Upper lobe of left lung (tissue), 6 donors: ENCODE results near the gene LPGAT1. TPM values are rescaled to one million over a fixed set of nuclear protein-coding genes. Genes with fewer than 3 reads are reported as not detected.

ENCODE experiments used
- ATAC-seq, 2 donors: fragments of 200-7000 bp; cut with Tn5 transposase; one replicate each; pipeline ENCODE4 v1.9.1; 2022; ENCODE audit warnings: mild to moderate bottlenecking in 2 of 2, moderate library complexity in 2 of 2; ENCODE audit not compliant: low FRiP score in 2 of 2
- DNase-seq, 2 donors: peaks; one replicate each; pipeline ENCODE4 v3.0.0-alpha.2; 2019 to 2020
- H3K27ac ChIP-seq, 4 donors: fragments of 200-600 bp; sonication (generic); one replicate each; pipeline ENCODE4 v1.5.1; 2016 to 2019
- H3K27me3 ChIP-seq, 4 donors: fragments of 200-600 bp; sonication (generic); one replicate each; pipeline ENCODE4 v1.5.1; 2017 to 2019
- H3K36me3 ChIP-seq, 4 donors: fragments of 200-600 bp; sonication (generic); one replicate each; pipeline ENCODE4 v1.5.1; 2016 to 2019
- H3K4me1 ChIP-seq, 4 donors: fragments of 200-600 bp; sonication (generic); one replicate each; pipeline ENCODE4 v1.5.1; 2018 to 2019
- H3K4me3 ChIP-seq, 4 donors: fragments of 200-600 bp; sonication (generic); one replicate each; pipeline ENCODE4 v1.5.1; 2017 to 2019; ENCODE audit warnings: mild to moderate bottlenecking in 2 of 4, moderate library complexity in 1 of 4
- H3K9me3 ChIP-seq, 4 donors: fragments of 200-600 bp; sonication (generic); one replicate each; pipeline ENCODE4 v1.5.1; 2018 to 2019
- EP300 ChIP-seq, 4 donors: sonication (generic); formaldehyde crosslinking; IDR thresholded peaks; one replicate each; pipeline ENCODE4 v1.5.1; 2017; ENCODE audit warnings: antibody characterized with exemption in 4 of 4, control low read depth in 2 of 4
- POLR2A ChIP-seq, 4 donors: fragments of 450-650 bp; IDR thresholded peaks; one replicate each; pipeline ENCODE4 v1.5.1; 2016 to 2017; ENCODE audit warnings: antibody characterized with exemption in 4 of 4, mild to moderate bottlenecking in 2 of 4
- POLR2AphosphoS5 ChIP-seq, 2 donors: sonication (generic); formaldehyde crosslinking; IDR thresholded peaks; one replicate each; pipeline ENCODE4 v1.5.1; 2017; ENCODE audit warnings: antibody characterized with exemption in 2 of 2
- WGBS, 2 donors: methylation state at CpG; one replicate each; pipeline ENCODE4 v1.1.5; 2017 to 2018; 5-methylcytosine and 5-hydroxymethylcytosine counted together
- total RNA-seq, 6 donors: library from RNA; depleted of rRNA in 4 of 6; stranded (reverse); fragments of >200 nt in 4 of 6; gene quantifications; one replicate each; pipeline versions ENCODE4 v1.1.0 to v1.2.1, GENCODE V29; 2016 to 2021
- TF ChIP-seq, protein P1 (sequence below), 6 experiments: fragments of 450-650 bp in 4 of 6; fragments of 200-600 bp in 2 of 6; sonication (generic) in 2 of 6; IDR thresholded peaks; one replicate each; pipeline ENCODE4 v1.5.1; 2016 to 2019; ENCODE audit warnings: antibody characterized with exemption in 6 of 6
- donor health status: DM: no; HTN: no; CAD: no; lungs with moderate emphysema.
- donor health status: DM: no; HTN: yes; CAD: no; lungs with severe emphysema.

LPGAT1 gene
- total RNA-seq, 6 donors from 2014 or later: 21.0 to 47.8 (median 33.1) TPM

DNA sequence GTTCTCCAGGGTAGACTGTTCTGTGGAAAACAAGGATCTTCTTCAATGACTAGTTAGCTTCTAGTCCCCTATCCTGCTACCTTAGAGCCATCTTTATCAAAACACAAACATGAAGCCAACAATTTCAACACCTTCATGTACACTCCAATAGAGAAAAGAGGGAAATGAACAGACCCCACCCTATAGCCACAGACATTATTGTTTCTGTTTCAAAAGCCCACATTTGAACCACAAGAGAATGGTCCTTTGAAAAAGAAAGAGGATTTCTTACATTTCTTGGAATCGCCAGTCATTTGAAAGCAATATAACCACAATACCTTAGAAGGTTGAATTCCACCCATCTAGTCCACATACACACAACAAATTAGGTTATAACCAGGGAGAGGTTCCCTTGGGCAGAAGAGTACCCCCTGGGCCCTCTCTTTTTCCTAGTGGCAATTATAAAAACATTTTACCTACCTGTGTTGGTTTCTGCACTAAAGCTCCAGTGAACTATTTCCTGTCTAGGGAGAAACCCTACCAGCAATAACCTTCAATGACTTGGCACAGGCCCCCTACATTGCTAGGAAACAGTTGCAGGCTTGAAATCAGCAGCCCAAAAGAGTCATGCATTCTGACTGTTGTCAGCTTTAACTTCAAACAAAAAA is 2.7 kb upstream of the LPGAT1 start:
- H3K4me1 ChIP-seq: peaks cover 8 to 19% (median 14%) of the 10 kb centered on the region in 4 donors
- H3K4me3 ChIP-seq: no peak overlapping the region
- no peaks in the 10 kb centered on the region for H3K27me3 ChIP-seq
- WGBS, 2 donors: 50 to 73% methylated on average over 1 of the region's 1 CpG
- DNase-seq: no peak
- no peaks in the 10 kb centered on the region for H3K9me3 ChIP-seq
- ATAC-seq: no peak
- TF ChIP-seq, protein P1, sequence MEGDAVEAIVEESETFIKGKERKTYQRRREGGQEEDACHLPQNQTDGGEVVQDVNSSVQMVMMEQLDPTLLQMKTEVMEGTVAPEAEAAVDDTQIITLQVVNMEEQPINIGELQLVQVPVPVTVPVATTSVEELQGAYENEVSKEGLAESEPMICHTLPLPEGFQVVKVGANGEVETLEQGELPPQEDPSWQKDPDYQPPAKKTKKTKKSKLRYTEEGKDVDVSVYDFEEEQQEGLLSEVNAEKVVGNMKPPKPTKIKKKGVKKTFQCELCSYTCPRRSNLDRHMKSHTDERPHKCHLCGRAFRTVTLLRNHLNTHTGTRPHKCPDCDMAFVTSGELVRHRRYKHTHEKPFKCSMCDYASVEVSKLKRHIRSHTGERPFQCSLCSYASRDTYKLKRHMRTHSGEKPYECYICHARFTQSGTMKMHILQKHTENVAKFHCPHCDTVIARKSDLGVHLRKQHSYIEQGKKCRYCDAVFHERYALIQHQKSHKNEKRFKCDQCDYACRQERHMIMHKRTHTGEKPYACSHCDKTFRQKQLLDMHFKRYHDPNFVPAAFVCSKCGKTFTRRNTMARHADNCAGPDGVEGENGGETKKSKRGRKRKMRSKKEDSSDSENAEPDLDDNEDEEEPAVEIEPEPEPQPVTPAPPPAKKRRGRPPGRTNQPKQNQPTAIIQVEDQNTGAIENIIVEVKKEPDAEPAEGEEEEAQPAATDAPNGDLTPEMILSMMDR (IDR thresholded peaks at IDR 0.05): no peak
- no peak for TF ChIP-seq EP300 (IDR thresholded peaks at IDR 0.05)
- TF ChIP-seq POLR2A (IDR thresholded peaks at IDR 0.05): no peak
- no peak for TF ChIP-seq POLR2AphosphoS5 (IDR thresholded peaks at IDR 0.05)
- no peaks in the 10 kb centered on the region for H3K36me3 ChIP-seq
- no peak overlapping the region for H3K27ac ChIP-seq

- DNase-seq (no peak), ATAC-seq (no peak)
- 41 to 71% methylated on average over 2 of the region's 2 CpGs for WGBS, 2 donors
- TF ChIP-seq POLR2AphosphoS5 (IDR thresholded peaks at IDR 0.05): no peak
- no peaks in the 10 kb centered on the region for H3K9me3 ChIP-seq
- no peak overlapping the region for H3K27ac ChIP-seq
- no peak overlapping the region for H3K4me3 ChIP-seq
- no peaks in the 10 kb centered on the region for H3K27me3 ChIP-seq
- H3K4me1 ChIP-seq: peaks cover 8 to 24% (median 20%) of the 10 kb centered on the region in 4 donors
- H3K36me3 ChIP-seq: no peaks in the 10 kb centered on the region
Measured at GRCh38 chr1:211832661-211833060, 2.1 kb upstream of the LPGAT1 start.

DNA sequence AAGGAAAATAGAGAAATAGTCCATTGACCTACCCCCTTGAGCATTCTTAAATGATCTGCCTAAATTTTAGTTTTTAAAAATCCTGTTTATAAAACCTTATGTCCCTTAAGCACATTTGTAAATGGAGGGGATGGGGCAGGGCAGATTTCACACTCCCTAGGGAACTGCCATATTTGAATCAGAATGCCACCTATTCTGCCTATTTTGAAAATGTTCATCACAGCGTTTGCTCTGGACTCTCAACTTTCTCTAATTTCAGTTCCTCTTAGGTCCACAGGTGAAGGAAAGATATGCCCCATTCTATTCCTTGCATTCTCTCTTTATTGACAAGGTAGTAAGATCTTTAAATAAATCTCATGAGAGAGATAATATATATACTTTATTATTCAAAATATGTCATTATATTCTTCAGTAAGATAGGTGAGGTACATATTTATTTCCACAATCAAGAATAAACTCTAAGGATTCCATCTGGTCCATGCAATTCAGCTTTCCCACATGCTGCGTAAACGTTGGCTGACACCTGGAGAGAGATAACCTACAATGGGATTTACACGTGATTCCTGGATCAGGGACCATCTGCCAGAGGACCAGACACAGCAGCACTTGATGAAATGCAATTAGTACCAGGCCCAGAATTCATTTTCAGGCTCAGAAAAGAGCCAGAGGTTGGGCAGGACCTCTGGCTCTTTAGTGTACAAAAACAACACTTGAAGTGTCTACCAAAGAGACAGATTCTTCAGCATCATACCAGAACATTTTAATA is 1.2 kb upstream of the LPGAT1 start:
- WGBS, 2 donors: 90% methylated on average over 4 of the region's 4 CpGs
- no peak for DNase-seq

GRCh38 chr1:211830055-211830327 is 572 bp downstream of the LPGAT1 start:
- WGBS, 2 donors: 0 to 1% methylated on average over 20 to 27 of the region's 45 CpGs
- Histone ChIP-seq H3K27ac (peak overlapping the region; percentile 88 to 99 (median 93)), H3K36me3 (peaks cover 0 to 5% (median 0%) of the 10 kb centered on the region in 4 donors), H3K27me3 (no peaks in the 10 kb centered on the region), H3K4me1 (peaks cover 8 to 30% (median 25%) of the 10 kb centered on the region in 4 donors), H3K9me3 (no peaks in the 10 kb centered on the region), H3K4me3 (peak overlapping the region; percentile 57 to 95 (median 88))
- no peak for ATAC-seq
- no peak for DNase-seq
- no peak for TF ChIP-seq POLR2AphosphoS5 (IDR thresholded peaks at IDR 0.05)
- no peak for TF ChIP-seq EP300 (IDR thresholded peaks at IDR 0.05)
- TF ChIP-seq, protein P1 (IDR thresholded peaks at IDR 0.05): no peak
- no peak for TF ChIP-seq POLR2A (IDR thresholded peaks at IDR 0.05)

More for the DNA sequence above, 1.2 kb upstream of the LPGAT1 start:
- Histone ChIP-seq H3K27ac (no peak overlapping the region), H3K4me3 (no peak overlapping the region), H3K4me1 (peaks cover 8 to 30% (median 25%) of the 10 kb centered on the region in 4 donors), H3K27me3 (no peaks in the 10 kb centered on the region), H3K36me3 (no peaks in the 10 kb centered on the region), H3K9me3 (no peaks in the 10 kb centered on the region)
- no peak for TF ChIP-seq POLR2A (IDR thresholded peaks at IDR 0.05)
- TF ChIP-seq, protein P1 (IDR thresholded peaks at IDR 0.05): no peak
- no peak for TF ChIP-seq POLR2AphosphoS5 (IDR thresholded peaks at IDR 0.05)
- TF ChIP-seq EP300 (IDR thresholded peaks at IDR 0.05): no peak
- ATAC-seq: no peak

DNA sequence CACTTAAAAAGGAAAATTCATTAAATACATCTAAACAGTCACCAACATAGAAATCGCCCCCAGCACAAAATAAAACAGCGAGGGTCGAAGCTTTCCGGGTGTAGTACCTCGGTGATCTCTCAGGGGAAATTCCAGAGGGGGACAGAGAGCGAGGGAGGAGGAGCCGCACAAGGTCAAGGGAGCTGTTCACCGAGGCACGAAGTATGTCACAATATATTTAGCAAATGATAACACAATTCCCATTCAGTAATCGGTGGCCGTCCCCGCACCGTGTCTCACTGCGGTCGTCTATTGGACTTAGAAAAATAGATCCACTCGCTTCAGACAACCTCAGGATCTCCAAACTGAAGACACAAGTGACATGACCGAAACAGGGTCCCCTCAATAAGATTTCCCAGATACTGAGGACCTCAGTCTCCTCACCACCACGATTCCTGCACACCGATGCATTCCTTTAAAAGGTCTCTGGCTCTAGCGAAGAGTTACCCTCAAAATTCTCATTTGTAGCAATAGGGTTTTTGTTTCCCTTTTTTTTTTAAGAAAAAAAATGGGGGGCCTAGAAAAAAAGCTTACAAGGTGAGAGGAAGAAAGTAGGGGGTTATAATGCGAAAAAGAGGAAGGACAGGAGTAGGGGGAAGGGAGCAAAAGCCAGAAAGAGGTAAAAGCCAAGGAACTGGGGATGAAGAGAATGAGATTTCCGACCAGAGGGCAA is 1.1 kb downstream of the LPGAT1 start:
- Histone ChIP-seq H3K27ac (peak overlapping the region; percentile 88 to 99 (median 93)), H3K9me3 (no peaks in the 10 kb centered on the region), H3K4me3 (peak overlapping the region; percentile 57 to 95 (median 88)), H3K4me1 (peaks cover 8 to 30% (median 25%) of the 10 kb centered on the region in 4 donors), H3K36me3 (peaks cover 0 to 5% (median 0%) of the 10 kb centered on the region in 4 donors), H3K27me3 (no peaks in the 10 kb centered on the region)
- WGBS, 2 donors: 34 to 46% methylated on average over 22 of the region's 22 CpGs
- TF ChIP-seq POLR2AphosphoS5 (IDR thresholded peaks at IDR 0.05) (peak in 1 of 2 donors; percentile 16), EP300 (IDR thresholded peaks at IDR 0.05) (no peak)
- ATAC-seq: no peak
- DNase-seq: no peak
